HG02610 (cell line): ENCODE measurements around the gene IGSF23.
"Not testable (repeated sequence)": the region's sequence is repeated elsewhere in the genome, so short reads cannot be mapped to it uniquely, and the experiment has no call there.

Experiments used
- ATAC-seq: cut with Tn5 transposase; IDR thresholded peaks from one replicate; pipeline ENCODE4 v1.9.1; 2021; ENCODE audit warnings: mild to moderate bottlenecking, moderate library complexity; ENCODE audit not compliant: unreplicated experiment

Gene IGSF23

DNA sequence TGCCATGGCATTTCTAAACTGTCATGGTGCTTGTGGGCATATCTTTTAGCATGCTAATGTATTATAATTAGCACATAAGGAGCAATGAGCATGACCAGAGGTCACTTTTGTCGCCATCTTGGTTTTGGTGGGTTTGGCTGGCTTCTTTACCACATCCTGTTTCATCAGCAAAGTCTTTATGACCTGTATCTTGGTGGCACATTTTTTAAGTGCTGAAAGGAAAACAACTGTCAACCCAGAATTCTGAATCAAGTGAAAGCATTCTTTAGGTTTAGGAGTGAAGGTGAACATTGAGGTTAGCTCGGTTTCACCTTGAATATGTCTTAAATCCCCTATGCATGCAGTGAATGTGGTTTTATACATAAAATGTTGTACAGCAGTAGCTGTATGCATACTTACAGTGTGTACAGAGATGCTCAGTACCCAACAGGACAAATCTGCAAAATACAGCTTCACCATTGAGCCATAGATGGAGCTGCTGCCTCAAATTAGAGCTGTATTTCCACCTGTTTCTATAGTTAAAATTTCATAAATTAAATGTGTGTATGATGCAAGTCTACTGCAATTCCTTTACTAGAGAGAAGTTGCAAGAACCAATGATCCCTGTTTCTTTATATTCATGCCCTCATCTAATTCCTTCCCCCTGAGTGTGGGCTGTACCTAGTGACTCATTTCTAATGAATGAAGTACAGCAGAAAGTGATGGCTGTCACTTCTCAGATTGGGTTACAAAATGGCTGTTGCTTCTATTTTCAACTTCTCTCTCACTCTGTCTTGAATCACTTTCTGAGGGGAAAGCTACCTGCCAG, 25.2 kb upstream of the IGSF23 start:
- ATAC-seq, result no peak

DNA sequence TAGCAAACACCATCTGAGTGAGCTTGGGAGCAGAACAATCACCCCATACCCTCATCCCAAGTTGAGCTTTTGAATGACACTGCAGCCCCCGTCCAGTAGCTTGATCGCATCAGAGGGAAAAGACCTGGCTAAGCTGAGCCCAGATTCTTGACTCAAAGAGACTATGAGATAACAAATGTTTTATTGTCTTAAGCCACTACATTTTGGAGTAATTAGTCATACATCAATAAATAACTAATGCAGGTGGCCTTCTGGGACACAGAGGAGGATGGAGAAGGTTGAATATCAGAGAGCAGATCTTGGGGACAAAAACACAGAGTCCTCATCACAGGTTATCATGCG, 24.6 kb upstream of the IGSF23 start:
- no peak for ATAC-seq

DNA sequence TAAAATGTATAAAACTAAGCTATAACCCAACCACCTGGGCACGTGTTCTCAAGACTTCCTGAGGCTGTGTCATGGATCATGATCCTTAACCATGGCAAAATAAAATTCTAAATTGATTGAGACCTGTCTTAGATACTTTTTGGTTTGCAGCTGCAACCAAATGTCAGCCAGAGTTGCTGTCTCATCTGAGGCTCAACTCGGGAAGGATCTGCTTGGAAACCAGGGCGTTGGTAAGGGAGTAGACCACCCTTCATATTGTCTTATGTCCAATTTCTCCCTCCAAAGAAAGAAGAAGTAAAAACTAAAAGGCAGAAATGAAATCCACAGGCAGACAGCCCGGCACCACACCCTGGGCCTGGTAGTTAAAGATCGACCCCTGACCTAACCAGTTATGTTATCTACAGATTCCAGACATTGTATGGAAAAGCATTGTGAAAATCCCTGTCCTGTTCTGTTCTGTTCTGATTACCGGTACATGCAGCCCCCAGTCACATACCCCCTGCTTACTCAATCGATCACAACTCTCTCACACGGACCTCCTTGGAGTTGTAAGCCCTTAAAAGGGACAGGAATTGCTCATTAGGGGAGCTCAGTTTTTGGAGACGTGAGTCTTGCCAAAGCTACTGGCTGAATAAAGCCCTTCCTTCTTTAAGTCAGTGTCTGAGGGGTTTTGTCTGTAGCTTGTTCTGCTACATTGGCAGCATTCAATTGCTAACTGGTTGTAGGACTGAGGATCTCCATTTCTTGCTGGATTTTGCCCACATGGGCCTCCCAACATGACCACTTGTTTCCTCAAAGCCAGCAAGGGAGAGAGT, 22.9 kb upstream of the IGSF23 start:
- no peak for ATAC-seq

DNA sequence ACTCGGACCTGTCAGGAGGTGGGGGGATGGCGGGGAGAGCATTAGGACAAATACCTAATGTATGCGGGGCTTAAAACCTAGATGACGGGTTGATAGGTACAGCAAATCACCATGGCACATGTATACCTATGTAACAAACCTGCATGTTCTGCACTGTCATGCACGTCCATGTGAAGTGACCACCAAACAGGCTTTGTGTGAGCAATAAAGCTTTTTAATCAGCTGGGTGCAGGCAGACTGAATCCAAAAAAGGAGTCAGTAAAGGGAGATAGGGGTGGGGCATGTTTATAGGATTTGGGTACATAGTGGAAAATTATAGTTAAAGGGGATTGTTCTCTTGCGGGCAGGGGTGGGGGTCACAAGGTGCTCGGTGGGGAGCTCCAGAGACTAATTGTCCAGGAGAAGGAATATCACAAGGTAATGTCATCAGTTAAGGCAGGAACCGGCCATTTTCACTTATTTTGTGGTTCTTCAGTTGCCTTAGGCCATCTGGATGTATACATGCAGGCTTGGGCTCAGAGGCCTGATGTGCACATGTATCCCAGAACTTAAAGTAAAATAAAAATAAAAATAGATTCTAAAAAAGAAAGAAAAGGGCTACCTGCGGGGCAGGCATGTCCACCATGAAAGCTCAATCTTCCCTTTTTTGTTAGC, 21.9 kb upstream of the IGSF23 start:
- ATAC-seq, result not testable (repeated sequence)

DNA sequence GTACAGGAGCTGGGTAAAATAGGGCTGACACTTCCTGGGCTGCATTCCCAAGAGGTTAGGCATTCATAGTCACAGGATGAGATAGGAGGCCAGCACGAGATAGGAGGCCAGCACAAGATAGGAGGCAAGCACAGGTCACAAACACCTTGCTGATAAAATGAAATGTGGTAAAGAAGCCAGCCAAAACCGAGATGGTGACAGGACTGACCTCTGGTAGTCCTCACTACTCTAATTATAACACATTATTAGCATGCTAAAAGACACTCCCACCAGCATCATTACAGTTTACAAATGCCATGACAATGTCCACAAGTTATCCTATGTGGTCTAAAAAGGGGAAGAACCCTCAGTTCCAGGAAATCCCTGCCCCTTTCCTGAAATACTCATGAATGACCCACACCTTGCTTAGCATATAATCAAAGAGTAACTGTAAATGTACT, 20.9 kb upstream of the IGSF23 start:
- no peak for ATAC-seq

DNA sequence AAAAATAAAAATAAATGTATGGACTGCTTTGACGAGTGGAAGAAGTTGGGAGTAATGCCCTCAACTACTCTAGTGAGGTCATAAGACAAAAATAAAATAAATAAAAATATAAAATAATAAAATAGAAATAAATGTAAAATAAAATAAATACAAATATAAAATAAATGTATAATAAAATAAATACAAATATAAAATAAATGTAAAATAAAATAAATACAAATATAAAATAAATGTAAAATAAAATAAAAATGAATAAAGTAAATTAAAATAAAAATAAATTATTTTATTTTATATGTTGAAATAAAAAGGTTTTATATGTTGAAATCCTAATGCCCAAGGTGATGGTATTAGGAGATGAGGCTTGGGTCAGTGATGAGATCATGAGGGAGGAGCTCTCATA, 20.1 kb upstream of the IGSF23 start:
- ATAC-seq, result no peak

DNA sequence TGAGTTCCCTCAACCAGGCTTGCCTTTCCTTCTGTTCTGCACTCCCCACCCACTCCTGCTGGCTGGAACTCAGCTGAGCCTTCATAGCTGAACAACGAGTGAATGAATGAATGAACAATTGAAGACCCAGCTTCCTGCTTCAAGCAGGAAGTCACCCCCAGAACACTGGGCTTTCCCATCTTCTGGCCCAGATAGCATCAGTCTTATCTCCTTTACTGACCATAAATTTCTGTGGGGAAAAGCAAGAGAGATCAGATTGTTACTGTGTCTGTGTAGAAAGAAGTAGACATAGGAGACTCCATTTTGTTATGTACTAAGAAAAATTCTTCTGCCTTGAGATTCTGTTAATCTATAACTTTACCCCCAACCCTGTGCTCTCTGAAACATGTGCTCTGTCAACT, 19.5 kb upstream of the IGSF23 start:
- ATAC-seq, result not testable (repeated sequence)

DNA sequence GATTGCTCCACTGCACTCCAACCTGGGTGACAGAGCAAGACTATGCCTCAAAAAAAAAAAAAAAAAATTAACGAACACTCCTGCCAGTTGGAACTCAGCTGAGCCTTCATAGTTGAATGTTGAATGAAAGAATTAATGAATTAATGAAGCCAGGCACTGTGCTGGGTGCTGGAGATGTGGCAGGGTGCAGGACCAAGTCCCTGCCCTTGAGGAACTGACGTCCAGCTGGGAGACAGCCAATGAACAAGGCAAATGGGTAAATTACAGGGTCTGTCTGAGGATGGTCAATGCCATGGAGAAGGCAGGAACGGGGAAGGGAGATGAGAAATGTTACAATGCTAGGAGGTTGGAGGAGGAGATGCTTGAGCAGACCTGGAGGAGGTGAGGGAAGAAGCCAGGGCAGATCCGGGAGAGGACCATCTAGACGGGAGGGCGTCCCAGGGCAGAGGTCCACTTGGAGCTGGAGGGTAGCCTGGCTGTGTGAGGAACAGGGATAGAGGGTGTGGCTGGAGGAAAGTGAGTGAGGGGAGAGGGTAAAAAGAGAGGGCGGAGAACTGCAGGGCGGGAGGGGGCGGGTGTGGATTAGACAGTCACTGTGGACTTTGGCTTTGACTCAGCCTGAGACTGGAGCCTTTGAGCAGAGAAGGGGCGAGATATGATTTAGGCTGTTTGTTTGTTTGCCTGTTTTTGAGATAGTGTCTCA, 16.8 kb upstream of the IGSF23 start:
- ATAC-seq, result no peak

DNA sequence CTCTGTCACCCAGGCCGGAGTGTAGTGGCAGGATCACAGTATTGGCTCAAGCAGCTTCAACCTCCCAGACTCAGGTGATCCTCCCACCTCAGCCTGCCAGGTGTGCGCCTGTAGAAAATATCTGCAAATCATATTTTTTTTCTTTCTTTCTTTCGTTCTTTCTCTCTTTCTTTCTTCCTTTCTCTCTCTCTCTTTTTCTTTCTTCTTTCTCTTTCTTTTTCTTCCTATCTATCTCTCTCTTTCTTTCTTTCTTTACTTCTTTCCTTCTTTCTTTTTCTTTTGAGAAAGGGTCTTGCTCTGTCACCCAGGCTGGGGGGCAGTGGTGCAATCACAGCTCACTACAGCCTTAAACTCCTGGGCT, 16.3 kb upstream of the IGSF23 start:
- ATAC-seq, result no peak

DNA sequence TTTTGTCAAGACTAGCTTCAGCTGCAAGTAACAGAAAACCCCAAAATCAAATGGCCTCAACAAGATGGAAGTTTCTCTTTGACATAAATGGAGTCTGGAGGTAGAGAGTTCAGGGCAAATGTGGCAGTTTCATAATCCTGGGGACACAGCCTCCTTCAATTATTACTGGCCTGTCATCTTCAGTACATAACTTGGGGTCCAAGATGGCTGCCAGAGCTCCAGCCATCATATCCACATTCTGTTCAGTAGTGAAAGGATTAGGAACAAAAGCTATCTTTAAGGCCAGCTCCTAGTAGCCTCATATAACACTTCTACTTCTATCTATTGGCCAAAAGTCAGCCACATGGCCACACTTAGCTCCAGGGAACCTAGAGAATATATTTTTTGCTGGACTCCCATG, 15.0 kb upstream of the IGSF23 start:
- ATAC-seq, result no peak

DNA sequence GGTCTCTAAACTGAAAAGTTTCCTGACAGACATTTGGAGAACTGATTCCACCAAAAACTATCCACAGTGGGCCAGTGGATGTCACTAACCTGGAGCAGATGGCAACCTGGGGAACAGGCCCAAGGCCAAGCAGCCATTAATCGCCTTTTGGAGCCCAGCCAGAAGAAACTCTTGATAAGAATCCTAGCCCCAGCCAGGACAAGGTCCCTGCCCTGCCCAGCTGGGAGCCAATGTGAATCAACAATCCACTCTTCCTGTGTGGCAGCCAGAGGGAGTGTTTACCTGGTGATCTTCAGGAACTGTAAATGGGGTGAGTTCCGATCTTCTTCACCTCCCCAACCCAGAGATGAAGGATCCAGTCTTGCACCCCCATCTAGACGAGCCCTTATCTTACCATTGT, 14.5 kb upstream of the IGSF23 start:
- no peak for ATAC-seq

DNA sequence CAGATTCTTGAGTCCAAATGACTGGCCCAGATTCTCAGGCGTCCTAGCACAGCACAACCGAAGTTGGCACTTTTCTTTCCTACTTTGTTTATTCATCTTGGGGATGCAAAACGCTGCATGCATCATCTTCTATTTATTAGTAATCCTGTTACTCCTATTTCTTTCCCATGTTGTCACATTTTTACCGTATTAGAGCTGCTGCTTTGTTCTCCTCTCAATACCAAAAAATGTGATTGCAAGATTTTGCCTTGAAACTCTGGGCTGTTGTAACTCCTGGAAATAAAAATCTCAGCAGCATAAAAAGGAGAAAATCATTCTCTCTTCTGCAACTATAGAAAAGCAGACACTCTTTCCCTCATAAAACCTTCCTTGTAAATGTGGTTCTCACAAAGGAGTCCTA, 12.9 kb upstream of the IGSF23 start:
- ATAC-seq, result no peak

DNA sequence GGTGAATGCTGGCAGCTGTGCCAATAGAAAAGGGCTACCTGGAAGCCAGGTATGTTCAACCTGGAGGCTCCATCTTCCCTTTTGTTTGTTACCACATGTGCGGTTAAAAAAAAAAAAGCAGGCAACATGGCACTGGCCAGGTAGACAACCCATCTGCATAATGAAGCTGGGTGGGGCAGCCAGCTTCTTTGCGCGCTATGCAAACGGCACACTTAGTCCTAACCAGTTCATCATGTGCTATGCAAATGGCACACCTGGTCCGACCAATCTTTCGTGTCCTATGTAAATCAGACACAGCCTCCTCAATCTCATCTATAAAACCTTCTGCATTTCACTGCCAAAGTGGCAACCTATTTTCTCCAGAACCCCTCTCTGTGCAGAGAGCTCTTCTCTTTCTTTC, 11.3 kb upstream of the IGSF23 start:
- no peak for ATAC-seq

DNA sequence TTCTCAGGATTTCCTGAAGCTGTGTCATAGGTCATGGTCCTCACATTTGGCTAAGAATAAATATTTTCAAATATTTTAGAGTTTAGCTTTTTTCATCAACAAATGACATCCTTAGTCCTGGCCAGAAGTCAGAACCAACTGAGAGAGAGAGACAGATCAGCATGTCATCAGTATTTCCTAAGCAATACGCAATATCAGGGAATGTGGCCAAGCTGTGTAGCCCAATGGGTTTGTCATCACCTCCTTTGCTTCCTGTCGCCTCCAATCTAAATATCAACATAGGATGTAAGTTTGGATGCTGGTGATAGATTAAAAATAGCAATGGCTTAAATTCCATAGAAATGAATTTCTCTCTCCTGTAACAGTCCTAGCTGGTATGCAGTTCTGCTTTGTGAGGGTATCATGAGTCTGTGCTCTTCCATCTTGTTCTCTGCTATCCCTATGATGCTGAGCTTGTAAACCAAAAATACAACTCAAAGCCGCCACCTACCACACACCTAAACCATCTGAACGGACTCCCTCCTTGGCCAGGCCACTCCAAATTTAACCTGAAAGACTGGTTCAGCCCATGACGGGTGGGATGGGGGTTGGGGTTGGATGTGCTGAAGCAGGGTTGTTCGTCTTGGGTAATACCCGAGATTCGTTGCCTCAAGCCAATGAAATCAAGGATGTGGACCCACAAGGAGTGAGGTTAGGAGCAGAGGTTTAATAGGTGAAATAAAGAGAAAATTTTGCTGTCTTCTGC, 10.0 kb upstream of the IGSF23 start:
- ATAC-seq, result no peak

DNA sequence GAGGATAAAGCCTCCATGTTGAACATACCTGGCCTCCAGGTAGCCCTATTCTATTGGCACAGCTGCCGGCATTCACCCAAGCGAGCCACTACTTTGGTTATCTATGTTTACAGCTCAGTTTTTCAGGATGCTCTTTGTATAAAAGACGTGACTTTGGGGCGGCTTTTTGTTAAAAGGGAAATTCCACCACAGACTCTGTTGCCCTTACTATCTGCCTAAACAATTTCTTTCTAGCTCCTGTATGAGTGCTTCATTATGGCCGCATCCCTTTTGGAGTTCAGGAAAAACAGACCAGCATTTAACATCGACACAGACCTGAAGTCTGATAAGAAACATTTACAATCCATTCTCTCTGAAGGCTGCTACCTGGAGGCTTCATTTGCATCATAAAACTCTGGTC, 9.1 kb upstream of the IGSF23 start:
- ATAC-seq, result no peak

DNA sequence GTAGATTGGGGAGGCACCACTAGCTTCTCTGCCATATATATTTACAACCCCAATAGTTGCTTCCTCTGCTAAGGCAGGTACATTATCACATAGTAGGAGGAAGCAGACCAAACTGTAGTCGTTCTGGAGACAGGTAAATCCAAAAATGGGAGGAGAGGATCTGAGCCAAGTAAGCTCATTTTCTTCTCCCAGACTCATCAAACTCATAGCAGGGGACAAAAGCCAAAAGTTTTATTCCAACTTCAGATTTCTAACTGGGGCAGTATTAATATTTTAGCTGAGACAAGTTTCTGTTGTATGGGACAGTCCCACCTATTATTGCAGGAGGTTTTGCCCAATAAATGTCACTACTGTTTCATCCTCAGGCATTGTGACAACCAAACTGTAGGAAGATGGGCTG, 7.8 kb upstream of the IGSF23 start:
- ATAC-seq, result no peak

DNA sequence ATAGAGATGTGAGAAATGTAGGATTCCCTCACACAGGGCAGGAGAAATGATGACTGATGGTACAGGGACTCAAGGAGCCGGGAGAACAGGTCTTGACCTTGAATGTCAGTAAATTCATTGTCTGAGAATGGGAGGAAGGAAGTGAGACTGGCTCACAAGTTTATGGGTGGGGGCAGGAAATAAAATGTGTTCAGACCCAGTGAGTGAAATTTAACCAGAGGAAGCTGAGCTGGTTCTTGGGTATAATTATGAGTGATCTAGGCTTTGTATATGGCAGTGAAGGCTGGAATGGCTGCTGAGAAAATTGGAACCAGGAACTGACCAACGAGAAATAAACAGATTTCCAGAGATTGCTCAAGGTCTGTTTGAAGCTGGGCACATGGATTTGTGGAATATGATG, 6.3 kb upstream of the IGSF23 start:
- ATAC-seq, result no peak

DNA sequence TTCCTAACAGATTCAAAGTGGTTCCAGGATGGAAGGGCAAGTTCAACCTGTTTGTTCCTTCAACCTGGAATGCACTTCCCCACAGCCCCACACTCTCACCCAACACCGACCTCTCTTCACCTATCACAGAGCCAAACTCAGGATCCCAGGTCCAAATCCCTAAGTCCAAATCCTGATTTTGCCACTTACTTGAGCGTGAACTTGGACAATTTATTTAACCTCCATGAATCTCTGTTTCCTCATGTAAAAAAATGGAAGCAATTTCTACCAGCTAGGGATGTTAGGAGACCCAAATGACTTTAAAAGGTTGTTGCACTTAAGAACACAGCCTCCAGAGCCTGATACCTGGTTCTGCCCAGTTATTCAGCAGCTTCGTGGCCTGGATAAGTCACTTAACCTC, 5.4 kb upstream of the IGSF23 start:
- ATAC-seq, result no peak

DNA sequence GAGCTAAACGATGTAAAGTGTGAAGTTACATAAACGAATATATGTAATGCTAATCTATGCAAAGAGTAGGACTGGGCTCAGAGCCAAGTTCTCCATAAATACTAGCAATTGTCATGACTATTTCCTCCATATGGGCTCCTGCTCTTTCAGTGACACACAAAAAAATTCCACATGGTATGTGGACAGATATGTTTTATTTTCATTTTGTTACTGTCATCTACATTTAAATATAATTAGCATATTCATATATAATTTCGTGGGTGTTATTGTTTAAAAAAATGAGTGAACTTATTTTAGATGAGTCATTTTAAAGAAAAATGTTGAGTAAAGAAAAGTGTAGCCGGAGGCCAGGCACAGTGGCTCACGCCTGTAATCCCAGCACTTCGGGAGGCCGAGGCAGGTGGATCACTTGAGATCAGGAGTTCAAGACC, 5.0 kb upstream of the IGSF23 start:
- ATAC-seq, result no peak

DNA sequence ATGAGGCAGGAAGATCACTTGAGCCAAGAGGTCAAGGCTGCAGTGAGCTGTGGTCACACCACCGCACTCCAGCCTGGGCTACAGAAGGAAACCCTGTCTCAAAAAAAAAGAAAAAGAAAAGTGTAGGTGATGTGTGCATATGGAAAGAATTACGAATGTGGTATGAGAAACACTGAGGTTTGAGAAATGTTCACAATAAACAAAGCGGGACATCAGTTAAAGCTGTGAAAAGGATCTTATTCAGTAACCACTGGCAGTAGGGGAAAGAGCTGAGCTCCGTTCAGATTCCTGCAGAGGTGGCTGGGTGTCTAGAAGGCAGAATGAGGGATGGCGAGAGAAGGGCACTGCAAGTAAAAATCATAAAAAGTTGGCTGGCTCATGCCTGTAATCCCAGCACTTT, 4.1 kb upstream of the IGSF23 start:
- ATAC-seq, result no peak

DNA sequence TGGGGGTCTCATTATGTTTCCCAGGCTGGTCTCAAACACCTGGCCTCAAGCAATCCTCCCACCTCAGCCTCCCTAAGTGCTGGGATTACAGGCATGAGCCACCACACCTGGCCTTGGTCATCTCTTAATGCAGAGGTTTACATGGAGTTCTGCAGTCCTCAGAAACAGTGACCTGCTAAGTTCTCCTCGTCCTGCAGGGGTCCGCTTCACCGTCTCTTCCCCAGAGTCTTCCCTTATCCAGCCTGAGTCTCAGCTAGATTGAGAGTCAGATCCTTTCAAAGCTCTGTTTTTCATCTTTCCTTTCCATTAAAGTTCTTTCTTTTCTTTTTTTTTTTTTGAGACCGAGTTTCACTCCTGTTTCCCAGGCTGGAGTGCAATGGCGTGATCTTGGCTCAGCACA, 2.9 kb upstream of the IGSF23 start:
- not testable (repeated sequence) for ATAC-seq
